WTC11 (cell line): ENCODE data around the gene MAN2B2. TPM values are rescaled to one million over a fixed set of nuclear protein-coding genes. Genes with fewer than 3 reads are reported as not detected.

Source experiments
- ATAC-seq: fragments of 200-7000 bp; cut with Tn5 transposase; 2 replicates; pipeline ENCODE4 v1.10.0; 2021; ENCODE audit warnings: mild to moderate bottlenecking, moderate library complexity
- CTCF ChIA-PET: fragments of 300-600 bp; sonication (Branson Sonifier 250); formaldehyde crosslinking; loops from one replicate; lab custom pipeline; 2021; ENCODE audit warnings: antibody characterized with exemption; lab: Charles Lee
- POLR2A ChIA-PET: fragments of 350-600 bp; sonication (Branson Sonifier 250); formaldehyde crosslinking; loops from one replicate; lab custom pipeline; 2021; ENCODE audit warnings: antibody characterized with exemption; lab: Charles Lee
- DNase-seq: peaks from one replicate; pipeline ENCODE4 v3.0.0; 2021; ENCODE audit warnings: low spot score
- H3K27ac Mint-ChIP-seq: 2 replicates; pipeline ENCODE4 v1.8.0; 2021; ENCODE audit warnings: mixed read lengths
- H3K27me3 Mint-ChIP-seq: 2 replicates; pipeline ENCODE4 v1.8.0; 2021; ENCODE audit warnings: low read depth, mild to moderate bottlenecking, moderate library complexity, mixed read lengths
- H3K36me3 Mint-ChIP-seq: 2 replicates; pipeline ENCODE4 v1.8.0; 2021; ENCODE audit warnings: mixed read lengths
- H3K4me1 Mint-ChIP-seq: 2 replicates; pipeline ENCODE4 v1.8.0; 2022; ENCODE audit warnings: mixed read lengths
- H3K4me3 Mint-ChIP-seq: 2 replicates; pipeline ENCODE4 v1.8.0; 2021; ENCODE audit warnings: mild to moderate bottlenecking, moderate library complexity, mixed read lengths
- H3K9me3 Mint-ChIP-seq: 2 replicates; pipeline ENCODE4 v1.8.0; 2021; ENCODE audit warnings: mixed read lengths
- ARID4B ChIP-seq: sonication (generic); formaldehyde crosslinking; IDR thresholded peaks from 2 replicates; pipeline ENCODE4 v1.8.0; 2023; ENCODE audit warnings: missing genetic modification reagents, mild to moderate bottlenecking, borderline replicate concordance
- CREM ChIP-seq: sonication (generic); formaldehyde crosslinking; IDR thresholded peaks from 2 replicates; pipeline ENCODE4 v1.8.1; 2022; ENCODE audit warnings: mild to moderate bottlenecking, missing genetic modification reagents, moderate library complexity
- ERG ChIP-seq: fragments of 250-450 bp; sonication (Bioruptor Pico); IDR thresholded peaks from 2 replicates; pipeline ENCODE4 v1.8.0; 2021; ENCODE audit warnings: mild to moderate bottlenecking
- FOXJ3 ChIP-seq: sonication (generic); formaldehyde crosslinking; IDR thresholded peaks from 2 replicates; pipeline ENCODE4 v1.9.0; 2021; ENCODE audit warnings: missing genetic modification reagents, mild to moderate bottlenecking, borderline replicate concordance
- GABPB1 ChIP-seq: sonication (generic); formaldehyde crosslinking; IDR thresholded peaks from 2 replicates; pipeline ENCODE4 v1.8.1; 2023; ENCODE audit warnings: mild to moderate bottlenecking, missing genetic modification reagents
- KAT7 ChIP-seq: sonication (generic); formaldehyde crosslinking; IDR thresholded peaks from 2 replicates; pipeline ENCODE4 v1.8.1; 2023; ENCODE audit warnings: missing genetic modification reagents, mild to moderate bottlenecking, borderline replicate concordance
- RELA ChIP-seq: sonication (generic); formaldehyde crosslinking; IDR thresholded peaks from 2 replicates; pipeline ENCODE4 v1.8.1; 2022; ENCODE audit warnings: missing genetic modification reagents, mild to moderate bottlenecking, borderline replicate concordance
- RORB ChIP-seq: fragments of 250-450 bp; sonication (Bioruptor Pico); IDR thresholded peaks from 2 replicates; pipeline ENCODE4 v1.9.0; 2021; ENCODE audit warnings: mild to moderate bottlenecking
- SOX15 ChIP-seq: fragments of 250-450 bp; sonication (Bioruptor Pico); IDR thresholded peaks from 2 replicates; pipeline ENCODE4 v1.9.0; 2021; ENCODE audit warnings: mild to moderate bottlenecking
- ZMAT4 ChIP-seq: fragments of 250-450 bp; sonication (Bioruptor Pico); IDR thresholded peaks from 2 replicates; pipeline ENCODE4 v1.9.0; 2021; ENCODE audit warnings: mild to moderate bottlenecking
- ZNF232 ChIP-seq: sonication (generic); formaldehyde crosslinking; IDR thresholded peaks from 2 replicates; pipeline ENCODE4 v1.8.0; 2022; ENCODE audit warnings: mild to moderate bottlenecking, missing genetic modification reagents
- ZNF416 ChIP-seq: fragments of 250-450 bp; sonication (Bioruptor Pico); IDR thresholded peaks from 2 replicates; pipeline ENCODE4 v1.9.0; 2021; ENCODE audit warnings: mild to moderate bottlenecking, inconsistent platforms
- total RNA-seq: library from RNA; stranded (reverse); gene quantifications from 3 replicates; pipeline ENCODE4 v1.2.3, GENCODE V29; 2021
- TF ChIP-seq, protein P1 (sequence below): fragments of 250-450 bp; sonication (Bioruptor Pico); IDR thresholded peaks from 2 replicates; pipeline ENCODE4 v2.1.2; 2022; ENCODE audit warnings: mild to moderate bottlenecking, moderate library complexity
- TF ChIP-seq, protein P2 (sequence below): fragments of 250-450 bp; sonication (Bioruptor Pico); conservative IDR thresholded peaks from 2 replicates; pipeline ENCODE4 v1.9.0; 2021; ENCODE audit warnings: mild to moderate bottlenecking
- TF ChIP-seq, protein P3 (sequence below): sonication (generic); formaldehyde crosslinking; IDR thresholded peaks from 2 replicates; pipeline ENCODE4 v1.8.0; 2022; ENCODE audit warnings: mild to moderate bottlenecking, missing genetic modification reagents
- TF ChIP-seq, protein P4 (sequence below): sonication (generic); formaldehyde crosslinking; conservative IDR thresholded peaks from 2 replicates; pipeline ENCODE4 v1.8.1; 2022; ENCODE audit warnings: mild to moderate bottlenecking, missing genetic modification reagents
- TF ChIP-seq, protein P5 (sequence below): sonication (generic); formaldehyde crosslinking; IDR thresholded peaks from 2 replicates; pipeline ENCODE4 v1.8.0; 2022; ENCODE audit warnings: mild to moderate bottlenecking, missing genetic modification reagents
- TF ChIP-seq, protein P6 (sequence below): sonication (generic); formaldehyde crosslinking; IDR thresholded peaks from 2 replicates; pipeline ENCODE4 v1.8.0; 2022; ENCODE audit warnings: mild to moderate bottlenecking, missing genetic modification reagents
- TF ChIP-seq, protein P7 (sequence below): sonication (generic); formaldehyde crosslinking; IDR thresholded peaks from 2 replicates; pipeline ENCODE4 v1.8.1; 2022; ENCODE audit warnings: low read depth, missing genetic modification reagents, borderline replicate concordance
- TF ChIP-seq, protein P8 (sequence below): sonication (generic); formaldehyde crosslinking; IDR thresholded peaks from 2 replicates; pipeline ENCODE4 v1.8.1; 2023; ENCODE audit warnings: mild to moderate bottlenecking, missing genetic modification reagents

MAN2B2 gene
- total RNA-seq, 1 experiment from 2014 or later: 6.3 TPM

DNA sequence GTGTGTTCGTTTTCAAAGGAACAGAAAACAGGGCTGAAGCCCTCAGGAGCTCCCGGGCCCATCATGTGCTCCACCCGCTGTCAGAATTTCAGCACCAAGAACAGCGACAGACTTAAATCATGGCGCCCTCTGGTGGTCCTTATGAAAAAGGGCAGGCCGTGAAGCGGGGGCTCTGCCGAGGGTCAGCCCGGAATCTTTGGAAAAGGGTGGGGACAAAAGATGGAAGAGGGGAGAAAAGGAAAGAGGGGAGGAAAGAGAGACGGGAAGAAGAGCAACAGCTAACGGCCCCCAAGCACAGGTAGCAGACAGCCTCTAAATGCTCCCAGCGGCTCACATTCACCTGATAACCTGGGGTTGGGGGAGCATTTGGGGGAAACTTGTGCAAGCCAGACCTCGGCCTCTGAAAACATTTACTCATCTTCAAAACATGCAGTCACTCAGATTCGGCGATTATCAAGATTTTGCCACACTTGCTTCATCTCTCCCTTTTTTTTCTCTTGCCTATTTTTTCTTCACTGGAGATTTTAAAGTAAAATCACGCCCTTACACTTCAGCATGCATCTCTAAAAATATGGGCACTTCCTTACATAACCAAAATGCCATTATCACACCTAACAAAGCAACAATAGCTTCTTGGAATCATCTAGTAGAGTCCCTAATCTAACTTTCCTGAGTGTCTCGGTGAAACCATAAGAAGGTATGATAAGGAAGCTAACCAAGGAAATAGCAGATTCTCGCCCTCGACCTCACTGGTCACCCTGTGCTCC is 28.1 kb upstream of the MAN2B2 start:
- Mint-ChIP-seq H3K36me3 (no peaks in the 10 kb centered on the region), H3K27ac (no peak overlapping the region), H3K27me3 (peaks cover 11% of the 10 kb centered on the region), H3K4me3 (no peak overlapping the region), H3K9me3 (peaks cover 6% of the 10 kb centered on the region), H3K4me1 (no peaks in the 10 kb centered on the region)
- CTCF ChIA-PET: interaction anchor here (0.6 to 4.7 kb wide), 59 partner anchors 9 to 655 kb away, joined by 3 to 42 read pairs (median 4); partner anchors contain the start of genes MAN2B2 and PPP2R2C
- peak; percentile 59 for DNase-seq
- ATAC-seq: peak; percentile 76
- POLR2A ChIA-PET: no interaction called here
- peak; percentile 68 for TF ChIP-seq GABPB1 (CRISPR knock-in tag)
- TF ChIP-seq FOXJ3 (CRISPR knock-in tag): no peak
- TF ChIP-seq, protein P1, sequence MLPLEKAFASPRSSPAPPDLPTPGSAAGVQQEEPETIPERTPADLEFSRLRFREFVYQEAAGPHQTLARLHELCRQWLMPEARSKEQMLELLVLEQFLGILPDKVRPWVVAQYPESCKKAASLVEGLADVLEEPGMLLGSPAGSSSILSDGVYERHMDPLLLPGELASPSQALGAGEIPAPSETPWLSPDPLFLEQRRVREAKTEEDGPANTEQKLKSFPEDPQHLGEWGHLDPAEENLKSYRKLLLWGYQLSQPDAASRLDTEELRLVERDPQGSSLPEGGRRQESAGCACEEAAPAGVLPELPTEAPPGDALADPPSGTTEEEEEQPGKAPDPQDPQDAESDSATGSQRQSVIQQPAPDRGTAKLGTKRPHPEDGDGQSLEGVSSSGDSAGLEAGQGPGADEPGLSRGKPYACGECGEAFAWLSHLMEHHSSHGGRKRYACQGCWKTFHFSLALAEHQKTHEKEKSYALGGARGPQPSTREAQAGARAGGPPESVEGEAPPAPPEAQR (CRISPR knock-in tag): no peak
- TF ChIP-seq RORB: no peak
- no peak for TF ChIP-seq RELA (CRISPR knock-in tag)
- TF ChIP-seq, protein P2, sequence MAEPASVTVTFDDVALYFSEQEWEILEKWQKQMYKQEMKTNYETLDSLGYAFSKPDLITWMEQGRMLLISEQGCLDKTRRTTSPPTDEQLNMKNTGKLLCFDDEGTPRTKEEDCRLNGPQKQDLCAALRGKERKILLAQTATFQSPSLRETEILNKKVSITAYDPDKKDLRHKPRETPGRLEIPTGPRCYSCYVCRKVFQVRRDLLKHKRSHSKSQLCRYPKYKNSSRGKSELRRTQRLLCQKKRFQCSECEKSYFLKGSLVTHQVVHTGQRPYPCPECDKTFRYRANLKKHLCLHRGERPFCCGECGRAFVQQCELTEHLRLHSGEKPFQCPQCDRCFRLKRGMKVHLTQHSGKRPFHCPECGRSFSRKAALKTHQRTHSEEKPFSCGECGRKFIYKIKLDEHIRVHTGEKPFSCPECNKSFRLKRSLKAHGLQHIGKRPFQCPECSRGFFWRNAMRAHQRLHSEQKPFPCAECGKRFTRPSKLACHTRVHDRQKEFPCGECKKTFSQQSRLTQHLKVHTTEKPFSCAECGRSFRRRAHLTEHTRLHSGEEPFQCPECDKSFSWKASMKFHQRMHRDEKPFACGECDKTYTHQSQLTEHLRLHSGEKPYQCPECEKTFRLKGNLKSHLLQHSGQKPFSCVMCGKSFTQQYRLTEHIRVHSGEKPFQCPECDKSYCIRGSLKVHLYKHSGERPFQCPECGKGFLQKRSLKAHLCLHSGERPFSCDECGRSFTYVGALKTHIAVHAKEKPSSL (CRISPR knock-in tag): no peak
- TF ChIP-seq ZNF416 (CRISPR knock-in tag): no peak
- TF ChIP-seq SOX15 (CRISPR knock-in tag): no peak
- no peak for TF ChIP-seq CREM (CRISPR knock-in tag)
- TF ChIP-seq ZMAT4: no peak
- TF ChIP-seq KAT7 (CRISPR knock-in tag): no peak
- TF ChIP-seq ERG (CRISPR knock-in tag): no peak
- TF ChIP-seq, protein P3, sequence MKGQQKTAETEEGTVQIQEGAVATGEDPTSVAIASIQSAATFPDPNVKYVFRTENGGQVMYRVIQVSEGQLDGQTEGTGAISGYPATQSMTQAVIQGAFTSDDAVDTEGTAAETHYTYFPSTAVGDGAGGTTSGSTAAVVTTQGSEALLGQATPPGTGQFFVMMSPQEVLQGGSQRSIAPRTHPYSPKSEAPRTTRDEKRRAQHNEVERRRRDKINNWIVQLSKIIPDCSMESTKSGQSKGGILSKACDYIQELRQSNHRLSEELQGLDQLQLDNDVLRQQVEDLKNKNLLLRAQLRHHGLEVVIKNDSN: peak; percentile 70; the same call in 1 of the 2 replicates
- TF ChIP-seq, protein P4, sequence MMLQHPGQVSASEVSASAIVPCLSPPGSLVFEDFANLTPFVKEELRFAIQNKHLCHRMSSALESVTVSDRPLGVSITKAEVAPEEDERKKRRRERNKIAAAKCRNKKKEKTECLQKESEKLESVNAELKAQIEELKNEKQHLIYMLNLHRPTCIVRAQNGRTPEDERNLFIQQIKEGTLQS (CRISPR knock-in tag): no peak
- TF ChIP-seq, protein P5, sequence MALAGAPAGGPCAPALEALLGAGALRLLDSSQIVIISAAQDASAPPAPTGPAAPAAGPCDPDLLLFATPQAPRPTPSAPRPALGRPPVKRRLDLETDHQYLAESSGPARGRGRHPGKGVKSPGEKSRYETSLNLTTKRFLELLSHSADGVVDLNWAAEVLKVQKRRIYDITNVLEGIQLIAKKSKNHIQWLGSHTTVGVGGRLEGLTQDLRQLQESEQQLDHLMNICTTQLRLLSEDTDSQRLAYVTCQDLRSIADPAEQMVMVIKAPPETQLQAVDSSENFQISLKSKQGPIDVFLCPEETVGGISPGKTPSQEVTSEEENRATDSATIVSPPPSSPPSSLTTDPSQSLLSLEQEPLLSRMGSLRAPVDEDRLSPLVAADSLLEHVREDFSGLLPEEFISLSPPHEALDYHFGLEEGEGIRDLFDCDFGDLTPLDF (CRISPR knock-in tag): no peak
- TF ChIP-seq, protein P6, sequence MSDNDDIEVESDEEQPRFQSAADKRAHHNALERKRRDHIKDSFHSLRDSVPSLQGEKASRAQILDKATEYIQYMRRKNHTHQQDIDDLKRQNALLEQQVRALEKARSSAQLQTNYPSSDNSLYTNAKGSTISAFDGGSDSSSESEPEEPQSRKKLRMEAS (CRISPR knock-in tag): no peak; the same call in 1 of the 2 replicates
- TF ChIP-seq ARID4B (CRISPR knock-in tag): peak; percentile 68; the same call in 1 of the 2 replicates
- TF ChIP-seq, protein P7, sequence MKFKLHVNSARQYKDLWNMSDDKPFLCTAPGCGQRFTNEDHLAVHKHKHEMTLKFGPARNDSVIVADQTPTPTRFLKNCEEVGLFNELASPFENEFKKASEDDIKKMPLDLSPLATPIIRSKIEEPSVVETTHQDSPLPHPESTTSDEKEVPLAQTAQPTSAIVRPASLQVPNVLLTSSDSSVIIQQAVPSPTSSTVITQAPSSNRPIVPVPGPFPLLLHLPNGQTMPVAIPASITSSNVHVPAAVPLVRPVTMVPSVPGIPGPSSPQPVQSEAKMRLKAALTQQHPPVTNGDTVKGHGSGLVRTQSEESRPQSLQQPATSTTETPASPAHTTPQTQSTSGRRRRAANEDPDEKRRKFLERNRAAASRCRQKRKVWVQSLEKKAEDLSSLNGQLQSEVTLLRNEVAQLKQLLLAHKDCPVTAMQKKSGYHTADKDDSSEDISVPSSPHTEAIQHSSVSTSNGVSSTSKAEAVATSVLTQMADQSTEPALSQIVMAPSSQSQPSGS (CRISPR knock-in tag): no peak
- TF ChIP-seq ZNF232: 0 out of 2 replicates have a peak, but pooled peaks have one; percentile 79
- TF ChIP-seq, protein P8, sequence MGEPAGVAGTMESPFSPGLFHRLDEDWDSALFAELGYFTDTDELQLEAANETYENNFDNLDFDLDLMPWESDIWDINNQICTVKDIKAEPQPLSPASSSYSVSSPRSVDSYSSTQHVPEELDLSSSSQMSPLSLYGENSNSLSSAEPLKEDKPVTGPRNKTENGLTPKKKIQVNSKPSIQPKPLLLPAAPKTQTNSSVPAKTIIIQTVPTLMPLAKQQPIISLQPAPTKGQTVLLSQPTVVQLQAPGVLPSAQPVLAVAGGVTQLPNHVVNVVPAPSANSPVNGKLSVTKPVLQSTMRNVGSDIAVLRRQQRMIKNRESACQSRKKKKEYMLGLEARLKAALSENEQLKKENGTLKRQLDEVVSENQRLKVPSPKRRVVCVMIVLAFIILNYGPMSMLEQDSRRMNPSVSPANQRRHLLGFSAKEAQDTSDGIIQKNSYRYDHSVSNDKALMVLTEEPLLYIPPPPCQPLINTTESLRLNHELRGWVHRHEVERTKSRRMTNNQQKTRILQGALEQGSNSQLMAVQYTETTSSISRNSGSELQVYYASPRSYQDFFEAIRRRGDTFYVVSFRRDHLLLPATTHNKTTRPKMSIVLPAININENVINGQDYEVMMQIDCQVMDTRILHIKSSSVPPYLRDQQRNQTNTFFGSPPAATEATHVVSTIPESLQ: no peak
